HCT116 (cell line): Measurements from ENCODE around the gene ADAM19. TPM values are rescaled to one million over a fixed set of nuclear protein-coding genes. Genes with fewer than 3 reads are reported as not detected.
A peak's percentile ranks its signal among the peaks of the same experiment; 100 is the strongest.

ENCODE experiments used
- ATAC-seq: fragments of 200-7000 bp; cut with Tn5 transposase; 2 replicates; pipeline ENCODE4 v1.9.1; 2020; ENCODE audit warnings: mild to moderate bottlenecking, moderate library complexity
- BruUV-seq: library from RNA; stranded (reverse); fragments of 400-500 nt; replicated peaks from 2 replicates; lab custom pipeline; 2021; lab: Mats Ljungman, UMichigan
- CTCF ChIA-PET: fragments of 300-600 bp; sonication (Branson Sonifier 250); formaldehyde crosslinking; loops from one replicate; lab custom pipeline; 2021; ENCODE audit warnings: antibody characterized with exemption; lab: Charles Lee
- POLR2A ChIA-PET: fragments of 300-600, 350-600 bp; sonication (Branson Sonifier 250); formaldehyde crosslinking; loops from one replicate; lab custom pipeline; 2021; ENCODE audit warnings: antibody characterized with exemption; lab: Charles Lee
- RAD21 ChIA-PET, 2 experiments: fragments of 300-600 bp; sonication (Branson Sonifier 250); formaldehyde crosslinking; loops; one replicate each; lab custom pipeline; 2023; ENCODE audit warnings: low total read pairs in 2 of 2; ENCODE audit not compliant: uncharacterized antibody in 2 of 2, unreplicated experiment in 2 of 2, low non-redundant PET in 1 of 2; lab: Charles Lee
- DNase-seq: peaks from one replicate; pipeline ENCODE4 v3.0.0-alpha.2; 2010; ENCODE audit warnings: low read depth, low spot score
- H2AFZ ChIP-seq: fragments of 200-600 bp; shearing (Covaris generic), sonication (generic); 2 replicates; pipeline ENCODE4 v1.6.1; 2017; ENCODE audit warnings: low read depth, mixed run types, mixed read lengths, antibody characterized with exemption, low read length; ENCODE audit not compliant: poor library complexity, severe bottlenecking
- H3K27ac ChIP-seq: 2 replicates; pipeline ENCODE4 v1.5.1; 2012; ENCODE audit warnings: low read depth, low read length
- H3K27me3 ChIP-seq: fragments of 200-600 bp; sonication (generic); 2 replicates; pipeline ENCODE4 v1.6.1; 2016; ENCODE audit warnings: mixed run types, low read length, mixed read lengths; ENCODE audit not compliant: insufficient read depth
- H3K36me3 ChIP-seq, 2 experiments: fragments of 200-500 bp in 1 of 2; fragments of 200-600 bp in 1 of 2; sonication (Bioruptor generic) in 1 of 2; sonication (generic) in 1 of 2; 2 replicates each; pipeline versions ENCODE4 v1.5.1 to v1.6.1; 2014 to 2016; ENCODE audit warnings: low read length in 2 of 2, inconsistent platforms in 1 of 2, mixed read lengths in 1 of 2, mixed run types in 1 of 2; ENCODE audit not compliant: insufficient read depth in 2 of 2, control insufficient read depth in 1 of 2
- H3K4me1 ChIP-seq, 2 experiments: fragments of 200-600 bp in 1 of 2; sonication (generic) in 1 of 2; 2 replicates each; pipeline versions ENCODE4 v1.5.1 to v1.6.1; 2012 to 2017; ENCODE audit warnings: low read length in 2 of 2, inconsistent platforms in 1 of 2, mild to moderate bottlenecking in 1 of 2, mixed read lengths in 1 of 2, mixed run types in 1 of 2, moderate library complexity in 1 of 2; ENCODE audit not compliant: insufficient read depth in 2 of 2, control insufficient read depth in 1 of 2
- H3K4me2 ChIP-seq: fragments of 200-600 bp; sonication (generic); 2 replicates; pipeline ENCODE4 v1.6.1; 2017; ENCODE audit warnings: mixed run types, low read length, mixed read lengths
- H3K4me3 ChIP-seq, 2 experiments: fragments of 200-600 bp in 1 of 2; sonication (generic) in 1 of 2; replicated peaks in 1 of 2; 2 replicates each; pipeline ENCODE4 v1.5.1; 2011 to 2016; ENCODE audit warnings: low read length in 2 of 2, control low read depth in 1 of 2, low read depth in 1 of 2, mild to moderate bottlenecking in 1 of 2, mixed read lengths in 1 of 2, mixed run types in 1 of 2
- H3K79me2 ChIP-seq: fragments of 200-600 bp; sonication (generic); 2 replicates; pipeline ENCODE4 v1.6.1; 2017; ENCODE audit warnings: mild to moderate bottlenecking, mixed run types, low read length, moderate library complexity, mixed read lengths; ENCODE audit not compliant: insufficient read depth
- H3K9ac ChIP-seq: fragments of 200-600 bp; sonication (generic); 2 replicates; pipeline ENCODE4 v1.6.1; 2016; ENCODE audit warnings: low read length, mixed read lengths
- H3K9me2 ChIP-seq: fragments of 200-600 bp; sonication (generic), shearing (Covaris generic); 2 replicates; pipeline ENCODE4 v1.6.1; 2017; ENCODE audit warnings: mixed run types, mild to moderate bottlenecking, moderate library complexity; ENCODE audit not compliant: insufficient read depth
- H3K9me3 ChIP-seq, 2 experiments: fragments of 200-500 bp in 1 of 2; fragments of 200-600 bp in 1 of 2; sonication (Bioruptor generic) in 1 of 2; sonication (generic) in 1 of 2; 2 replicates each; pipeline ENCODE4 v1.6.1; 2014 to 2017; ENCODE audit warnings: low read length in 2 of 2, mixed read lengths in 2 of 2, inconsistent platforms in 1 of 2, low read depth in 1 of 2, mild to moderate bottlenecking in 1 of 2, mixed run types in 1 of 2, moderate library complexity in 1 of 2; ENCODE audit not compliant: control insufficient read depth in 1 of 2, insufficient read depth in 1 of 2
- H4K20me1 ChIP-seq: fragments of 200-600 bp; sonication (generic), shearing (Covaris generic); 2 replicates; pipeline ENCODE4 v1.6.1; 2017; ENCODE audit warnings: mixed run types, mild to moderate bottlenecking, moderate library complexity; ENCODE audit not compliant: insufficient read depth
- ATF3 ChIP-seq: IDR thresholded peaks from 2 replicates; pipeline ENCODE4 v1.6.1; 2012
- CEBPB ChIP-seq: IDR thresholded peaks from 2 replicates; pipeline ENCODE4 v1.6.1; 2012; ENCODE audit warnings: low read depth
- CTCF ChIP-seq, 3 experiments: fragments of 200-600 bp in 1 of 3; sonication (generic) in 1 of 3; IDR thresholded peaks in 2 of 3; conservative IDR thresholded peaks in 1 of 3; 2 replicates each; pipeline ENCODE4 v1.5.1; 2012 to 2017; ENCODE audit warnings: low read depth in 2 of 3, low read length in 2 of 3, antibody characterized with exemption in 1 of 3, borderline replicate concordance in 1 of 3, control low read depth in 1 of 3, mild to moderate bottlenecking in 1 of 3, mixed read lengths in 1 of 3, mixed run types in 1 of 3, moderate library complexity in 1 of 3; ENCODE audit not compliant: insufficient read depth in 1 of 3
- ELF1 ChIP-seq: IDR thresholded peaks from 2 replicates; pipeline ENCODE4 v1.6.1; 2012; ENCODE audit warnings: low read depth, borderline replicate concordance
- EZH2phosphoT487 ChIP-seq: fragments of 200-600 bp; IDR thresholded peaks from 2 replicates; pipeline ENCODE4 v1.6.1; 2018; ENCODE audit warnings: antibody characterized with exemption, borderline replicate concordance
- FOSL1 ChIP-seq: IDR thresholded peaks from 2 replicates; pipeline ENCODE4 v1.6.1; 2012; ENCODE audit warnings: low read depth
- JUND ChIP-seq: IDR thresholded peaks from 2 replicates; pipeline ENCODE4 v1.6.1; 2012
- POLR2A ChIP-seq: IDR thresholded peaks from 2 replicates; pipeline ENCODE4 v1.7.0; 2011; ENCODE audit warnings: borderline replicate concordance; ENCODE audit not compliant: insufficient read depth, insufficient read length; ENCODE audit errors: extremely low read depth
- POLR2AphosphoS5 ChIP-seq: IDR thresholded peaks from 2 replicates; pipeline ENCODE4 v1.6.1; 2011; ENCODE audit warnings: mild to moderate bottlenecking, low read depth, low read length, moderate library complexity
- RAD21 ChIP-seq: IDR thresholded peaks from 2 replicates; pipeline ENCODE4 v1.6.1; 2012; ENCODE audit warnings: low read depth, mild to moderate bottlenecking
- SIN3A ChIP-seq: IDR thresholded peaks from 2 replicates; pipeline ENCODE4 v1.6.1; 2012; ENCODE audit warnings: low read depth
- SP1 ChIP-seq: IDR thresholded peaks from 2 replicates; pipeline ENCODE4 v1.6.1; 2012; ENCODE audit warnings: low read depth
- TCF7L2 ChIP-seq: IDR thresholded peaks from 2 replicates; pipeline ENCODE4 v1.7.0; 2011; ENCODE audit warnings: borderline replicate concordance, inconsistent platforms; ENCODE audit not compliant: insufficient read depth, insufficient read length; ENCODE audit errors: extremely low read depth
- ZBTB33 ChIP-seq: IDR thresholded peaks from 2 replicates; pipeline ENCODE4 v1.6.1; 2011; ENCODE audit warnings: mild to moderate bottlenecking, low read length, moderate library complexity; ENCODE audit not compliant: insufficient replicate concordance; ENCODE audit errors: extremely low read depth
- ZFX ChIP-seq: fragments of 450-650 bp; IDR thresholded peaks from 2 replicates; pipeline ENCODE4 v1.6.1; 2017
- ZNF274 ChIP-seq: fragments of 200-500 bp; sonication (Bioruptor generic); IDR thresholded peaks from 2 replicates; pipeline ENCODE4 v1.6.1; 2014; ENCODE audit warnings: mild to moderate bottlenecking, low read depth, low read length, inconsistent platforms
- intact Hi-C: fragments of 100-400 bp; cut with micrococcal nuclease; formaldehyde crosslinking; loops from 2 replicates; pipeline ENCODE4 v1.10.0; 2022
- total RNA-seq: library from RNA; stranded (reverse); gene quantifications from one replicate; pipeline ENCODE4 v1.2.1, GENCODE V29; 2021; ENCODE audit not compliant: unreplicated experiment

The ADAM19 gene
- total RNA-seq, 1 experiment from 2014 or later = 77.3 TPM

- RAD21 ChIA-PET = no interaction called here
- H3K36me3 ChIP-seq = no peaks in the 10 kb centered on the region
- intact Hi-C loops = no loop called here
Measured at GRCh38 chr5:157594257-157594656, 18.7 kb upstream of the ADAM19 start.

GRCh38 chr5:157593052-157593757, 17.6 kb upstream of the ADAM19 start:
- Histone ChIP-seq H3K27ac (no peak overlapping the region), H2AFZ (peak overlapping the region; percentile 25), H3K27me3 (no peaks in the 10 kb centered on the region), H3K4me1 (no peaks in the 10 kb centered on the region), H3K79me2 (no peaks in the 10 kb centered on the region), H4K20me1 (no peaks in the 10 kb centered on the region), H3K4me3 (no peak overlapping the region), H3K9me2 (no peaks in the 10 kb centered on the region), H3K9me3 (no peaks in the 10 kb centered on the region), H3K9ac (no peak overlapping the region), H3K36me3 (no peaks in the 10 kb centered on the region), H3K4me2 (no peak overlapping the region)
- no peak for DNase-seq
- POLR2A ChIA-PET = interaction anchor here (0.6 kb wide), 1 partner anchor 1973 kb away, joined by 3 read pairs; no protein-coding TSS in a partner anchor
- no peak for ATAC-seq
- no TSS peak for BruUV-seq
- intact Hi-C loops = no loop called here
- RAD21 ChIA-PET = no interaction called here
- CTCF ChIA-PET = no interaction called here
- TF ChIP-seq RAD21 = no peak
- TF ChIP-seq POLR2AphosphoS5 = no peak
- no peak for TF ChIP-seq CEBPB
- TF ChIP-seq ELF1 = no peak
- TF ChIP-seq POLR2A = no peak
- no peak for TF ChIP-seq CTCF (IDR thresholded peaks at IDR 0.05 in 2 of 3, conservative IDR thresholded peaks at IDR 0.05 in 1 of 3; ENCODE audit: borderline replicate concordance in 1 of 3, insufficient read depth in 1 of 3, low read depth in 2 of 3, low read length in 2 of 3)
- TF ChIP-seq ZNF274 = no peak
- TF ChIP-seq SIN3A = no peak
- TF ChIP-seq ZFX = no peak
- TF ChIP-seq TCF7L2 = no peak
- TF ChIP-seq EZH2phosphoT487 = no peak
- no peak for TF ChIP-seq ATF3
- no peak for TF ChIP-seq SP1
- TF ChIP-seq JUND = no peak
- no peak for TF ChIP-seq ZBTB33
- no peak for TF ChIP-seq FOSL1

More at GRCh38 chr5:157594257-157594656, 18.7 kb upstream of the ADAM19 start:
- no peaks in the 10 kb centered on the region for H3K9me3 ChIP-seq
- no peaks in the 10 kb centered on the region for H3K79me2 ChIP-seq
- no peaks in the 10 kb centered on the region for H3K27me3 ChIP-seq
- no peak overlapping the region for H3K9ac ChIP-seq
- H3K4me2 ChIP-seq = no peak overlapping the region
- H3K4me3 ChIP-seq = no peak overlapping the region
- DNase-seq (no peak), ATAC-seq (no peak)
- ChIA-PET CTCF (no interaction called here), POLR2A (no interaction called here)
- H3K9me2 ChIP-seq = no peaks in the 10 kb centered on the region
- H3K27ac ChIP-seq = no peak overlapping the region
- H3K4me1 ChIP-seq = no peaks in the 10 kb centered on the region
- no TSS peak for BruUV-seq
- no peaks in the 10 kb centered on the region for H4K20me1 ChIP-seq
- H2AFZ ChIP-seq = no peak overlapping the region
- TF ChIP-seq POLR2A (no peak), ELF1 (no peak), FOSL1 (no peak)
